H1 (cell line): ENCODE results near the gene SLC9C2. TPM values are rescaled to one million over a fixed set of nuclear protein-coding genes. Genes with fewer than 3 reads are reported as not detected.

Experiments used
- EP300 ChIP-seq, 2 experiments: IDR thresholded peaks; 1 replicate in 1 of 2; 2 replicates in 1 of 2; pipeline ENCODE4 v1.6.1; 2011 to 2012; ENCODE audit warnings: low read depth in 2 of 2, low read length in 2 of 2, mild to moderate bottlenecking in 2 of 2, borderline replicate concordance in 1 of 2, inconsistent platforms in 1 of 2, moderate library complexity in 1 of 2
- SP1 ChIP-seq: IDR thresholded peaks from 2 replicates; pipeline ENCODE4 v1.6.1; 2011; ENCODE audit warnings: low read depth, low read length
- SRF ChIP-seq: IDR thresholded peaks from 2 replicates; pipeline ENCODE4 v1.6.1; 2011; ENCODE audit warnings: mild to moderate bottlenecking, low read depth, low read length, moderate library complexity
- polyA plus RNA-seq, 7 experiments: library from polyadenylated mRNA; depleted of rRNA in 3 of 7; stranded (reverse) in 5 of 7; unstranded in 2 of 7; fragments of >200 nt in 5 of 7; fragments of 200-250 nt in 2 of 7; gene quantifications; 1 replicate in 5 of 7; 2 replicates in 1 of 7; 4 replicates in 1 of 7; pipeline versions ENCODE4 v1.2.1 to v1.2.3, GENCODE V29; 2011 to 2013; ENCODE audit warnings: missing spikeins in 2 of 7, mixed read lengths in 2 of 7
- total RNA-seq: library from RNA; stranded (reverse); fragmentation: NEBNext Ultra II Directional; extraction: Animal tissue kit (Norgen Biotek cat#: 25700); gene quantifications from 2 replicates; pipeline ENCODE4 v1.2.1, GENCODE V29; 2021

SLC9C2 gene
- total and polyA plus RNA-seq, 2 of the 8 experiments (the other 6 are each of a cell fraction or from before 2014, with no cell fraction given) = not detected

- TF ChIP-seq SRF (peak; percentile 80), EP300 (IDR thresholded peaks at IDR 0.05; ENCODE audit: borderline replicate concordance in 1 of 2, low read depth in 2 of 2, low read length in 2 of 2) (peak in 1 of 2 experiments; percentile 6; a peak in 1 of 3 replicates), SP1 (peak; percentile 52; the same call in 1 of the 2 replicates)
Observed at GRCh38 chr1:173637236-173638042, 34.6 kb upstream of the SLC9C2 start (continued).
